H54 (cell line): ENCODE data around the gene OBI1.
"Not testable (repeated sequence)": the region's sequence is repeated elsewhere in the genome, so short reads cannot be mapped to it uniquely, and the experiment has no call there.

ENCODE experiments used
- DNase-seq: peaks from one replicate; pipeline ENCODE4 v3.0.0; 2011; ENCODE audit warnings: low spot score, mixed read lengths; ENCODE audit not compliant: insufficient read length
- FAIRE-seq: peaks from 3 replicates; lab custom pipeline; 2011; peaks lifted over from hg19 to GRCh38; lab: Jason Lieb, UNC
- POLR2A ChIP-seq: IDR thresholded peaks from 2 replicates; pipeline ENCODE4 v1.6.1; 2011; ENCODE audit warnings: low read depth, mild to moderate bottlenecking, low read length

The OBI1 gene

GRCh38 chr13:78659450-78659730 is 435 bp upstream of the OBI1 start:
- no peak for TF ChIP-seq POLR2A
- DNase-seq: no peak
- peak; percentile 33 for FAIRE-seq

GRCh38 chr13:78657699-78658629 is 991 bp downstream of the OBI1 start:
- DNase-seq: no peak
- no peak for TF ChIP-seq POLR2A
- FAIRE-seq: peak; percentile 6

- TF ChIP-seq POLR2A: no peak
- no peak for FAIRE-seq
- no peak for DNase-seq
Measured at GRCh38 chr13:78655906-78656305, 3.0 kb downstream of the OBI1 start.

- TF ChIP-seq POLR2A: no peak
- FAIRE-seq (no peak), DNase-seq (no peak)
Measured at GRCh38 chr13:78655007-78655406, 3.9 kb downstream of the OBI1 start.

GRCh38 chr13:78652651-78653050 is 6.3 kb downstream of the OBI1 start:
- FAIRE-seq (no peak), DNase-seq (no peak)
- no peak for TF ChIP-seq POLR2A

GRCh38 chr13:78650717-78651083 is 8.3 kb downstream of the OBI1 start:
- TF ChIP-seq POLR2A: no peak
- FAIRE-seq (no peak), DNase-seq (no peak)

GRCh38 chr13:78649997-78650716 is 8.8 kb downstream of the OBI1 start:
- DNase-seq: no peak
- peak; percentile 58 for FAIRE-seq
- no peak for TF ChIP-seq POLR2A

GRCh38 chr13:78647109-78647678 is 11.8 kb downstream of the OBI1 start:
- FAIRE-seq, DNase-seq: not testable (repeated sequence)

GRCh38 chr13:78638216-78638615 is 20.7 kb downstream of the OBI1 start:
- no peak for DNase-seq
- FAIRE-seq: no peak
- TF ChIP-seq POLR2A: no peak

GRCh38 chr13:78636495-78636894 is 22.5 kb downstream of the OBI1 start:
- no peak for TF ChIP-seq POLR2A
- DNase-seq (no peak), FAIRE-seq (no peak)

- FAIRE-seq: no peak
- TF ChIP-seq POLR2A: no peak
- no peak for DNase-seq
Measured at GRCh38 chr13:78632996-78633395, 26.0 kb downstream of the OBI1 start.

GRCh38 chr13:78631077-78631476 is 27.9 kb downstream of the OBI1 start:
- FAIRE-seq (no peak), DNase-seq (no peak)
- TF ChIP-seq POLR2A: no peak

GRCh38 chr13:78630511-78630910 is 28.4 kb downstream of the OBI1 start:
- DNase-seq (no peak), FAIRE-seq (no peak)
- no peak for TF ChIP-seq POLR2A

- FAIRE-seq (no peak), DNase-seq (no peak)
- TF ChIP-seq POLR2A: no peak
Measured at GRCh38 chr13:78625384-78625783, 33.6 kb downstream of the OBI1 start.
